GM20431 (cell line): Measurements from ENCODE around the gene KCTD6.

Experiments used
- in situ Hi-C: fragments of 300-500 bp; cut with MseI, MboI; formaldehyde crosslinking; loops from one replicate; pipeline ENCODE4 v1.15.0; 2020; ENCODE audit warnings: low sequenced_read_pairs; ENCODE audit not compliant: unreplicated experiment

The KCTD6 gene

GRCh38 chr3:58539626-58540025, 47.7 kb downstream of the KCTD6 start:
- in situ Hi-C loops = loop anchor here (10.0 kb wide), 1 partner anchor 225 kb away; no protein-coding TSS in a partner anchor

GRCh38 chr3:58540176-58540858, 48.4 kb downstream of the KCTD6 start:
- in situ Hi-C loops = no loop called here

- in situ Hi-C loops = no loop called here
Observed at GRCh38 chr3:58544541-58544940, 52.6 kb downstream of the KCTD6 start.

GRCh38 chr3:58551636-58552180, 59.8 kb downstream of the KCTD6 start:
- in situ Hi-C loops = no loop called here
